SH-SY5Y (cell line): Measurements from ENCODE around the gene RBM14.

Experiments
- GATA2 ChIP-seq: IDR thresholded peaks from 2 replicates; pipeline ENCODE4 v1.6.1; 2011; ENCODE audit warnings: mild to moderate bottlenecking, low read depth, low read length
- GATA3 ChIP-seq: IDR thresholded peaks from 2 replicates; pipeline ENCODE4 v1.6.1; 2011; ENCODE audit warnings: low read depth, mild to moderate bottlenecking, low read length, moderate library complexity

RBM14 gene

DNA sequence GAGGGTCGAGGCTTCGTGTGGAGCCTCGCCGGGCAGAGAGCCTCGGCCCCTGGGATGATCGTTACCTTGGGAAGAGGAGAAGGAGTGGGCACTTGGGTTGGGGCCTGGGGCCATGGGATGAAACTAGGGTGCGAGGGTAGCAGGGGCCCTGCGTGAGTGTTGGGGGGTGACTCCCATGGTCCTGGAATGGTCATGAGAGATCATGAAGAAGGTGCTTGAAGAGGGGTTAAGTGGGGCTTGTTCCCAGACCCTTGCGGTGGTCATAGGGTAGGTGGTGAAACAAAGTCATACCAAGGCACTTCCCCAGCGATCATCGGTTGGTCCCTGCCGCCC, 23.2 kb upstream of the RBM14 start:
- TF ChIP-seq GATA2 = no peak
- TF ChIP-seq GATA3 = no peak

DNA sequence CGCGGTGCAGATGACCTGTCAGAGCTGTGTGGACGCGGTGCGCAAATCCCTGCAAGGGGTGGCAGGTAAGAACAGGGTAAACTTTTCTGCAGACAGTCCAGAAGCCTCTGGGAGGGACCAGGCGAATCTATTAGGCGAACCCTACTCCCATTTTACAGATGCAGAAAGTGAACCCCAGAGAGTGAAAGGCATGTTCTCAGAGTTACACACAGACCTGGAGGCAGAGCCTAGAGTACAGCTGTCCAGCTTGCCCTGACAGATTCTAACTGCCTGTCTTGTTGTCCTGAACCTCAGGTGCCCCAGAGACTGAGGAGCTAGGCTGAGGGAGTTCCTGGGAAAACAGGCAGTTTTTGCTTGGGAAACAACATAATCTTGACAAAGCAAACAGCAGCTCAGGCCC, 22.8 kb upstream of the RBM14 start:
- TF ChIP-seq GATA2 (no peak), GATA3 (no peak)

DNA sequence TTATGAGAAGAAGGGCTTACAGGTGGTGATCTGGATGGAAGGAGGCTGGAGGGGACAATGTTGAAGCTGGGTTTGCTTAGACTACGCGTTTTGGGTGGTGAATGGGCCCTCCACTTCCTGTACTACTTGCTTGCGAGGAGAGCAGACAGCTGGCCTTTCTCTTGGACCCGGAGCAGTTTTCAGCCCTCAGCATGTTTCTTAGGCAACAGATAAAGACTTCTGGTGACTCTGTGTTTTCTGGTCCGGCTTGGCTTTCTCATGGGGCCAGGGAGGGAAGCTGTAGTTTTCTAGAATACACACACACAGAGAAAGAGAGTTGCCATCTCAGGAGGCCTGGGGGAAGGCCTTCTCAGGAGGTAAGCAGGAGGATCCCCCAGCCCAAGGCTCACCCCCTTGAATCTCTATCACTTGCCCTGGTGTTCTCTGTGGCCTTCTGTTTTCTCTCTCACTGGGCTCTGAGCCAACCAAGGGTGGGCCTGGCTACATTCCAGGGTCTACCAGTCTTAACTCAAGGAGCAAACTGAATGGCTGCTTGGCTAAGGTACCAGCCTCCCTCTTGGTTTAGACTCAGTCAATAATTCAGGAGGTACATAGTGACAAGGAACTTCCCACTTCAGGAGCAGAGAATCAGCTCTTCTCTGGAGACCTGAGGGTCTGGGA, 21.1 kb upstream of the RBM14 start:
- TF ChIP-seq GATA3 (no peak), GATA2 (no peak)

DNA sequence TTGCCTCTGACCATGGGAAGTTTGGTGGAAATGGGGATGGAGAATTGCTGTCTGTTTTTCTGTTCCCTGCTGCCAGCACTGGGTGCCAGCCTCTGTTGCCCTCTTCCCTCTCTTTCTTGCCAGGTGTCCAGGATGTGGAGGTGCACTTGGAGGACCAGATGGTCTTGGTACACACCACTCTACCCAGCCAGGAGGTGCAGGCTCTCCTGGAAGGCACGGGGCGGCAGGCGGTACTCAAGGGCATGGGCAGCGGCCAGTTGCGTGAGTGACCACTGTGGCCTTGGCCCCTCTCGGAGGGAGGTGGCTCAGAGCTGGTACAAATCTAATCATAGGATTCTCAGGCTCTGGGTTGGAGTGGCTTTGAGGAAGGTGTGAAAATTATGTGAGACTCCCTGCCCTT, 17.4 kb upstream of the RBM14 start:
- TF ChIP-seq GATA3 = no peak
- TF ChIP-seq GATA2 = no peak

DNA sequence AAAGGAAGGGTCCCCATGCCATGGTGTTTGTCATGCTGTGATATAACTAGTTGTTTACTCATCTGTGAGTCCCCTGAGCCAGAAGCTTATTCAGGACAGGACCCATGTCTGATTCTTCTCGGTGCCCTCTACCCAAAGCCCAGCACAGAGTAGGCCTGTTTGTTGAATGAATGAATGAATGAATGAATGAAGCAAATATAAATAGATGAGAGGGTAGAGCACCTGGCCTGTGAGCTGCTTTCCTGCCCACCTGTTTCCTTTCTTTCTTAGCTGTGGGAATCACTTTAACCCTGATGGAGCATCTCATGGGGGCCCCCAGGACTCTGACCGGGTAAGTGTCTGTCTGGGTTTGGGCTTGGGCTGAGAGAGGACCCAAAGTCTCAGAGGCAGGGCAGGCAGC, 16.2 kb upstream of the RBM14 start:
- no peak for TF ChIP-seq GATA2
- no peak for TF ChIP-seq GATA3

DNA sequence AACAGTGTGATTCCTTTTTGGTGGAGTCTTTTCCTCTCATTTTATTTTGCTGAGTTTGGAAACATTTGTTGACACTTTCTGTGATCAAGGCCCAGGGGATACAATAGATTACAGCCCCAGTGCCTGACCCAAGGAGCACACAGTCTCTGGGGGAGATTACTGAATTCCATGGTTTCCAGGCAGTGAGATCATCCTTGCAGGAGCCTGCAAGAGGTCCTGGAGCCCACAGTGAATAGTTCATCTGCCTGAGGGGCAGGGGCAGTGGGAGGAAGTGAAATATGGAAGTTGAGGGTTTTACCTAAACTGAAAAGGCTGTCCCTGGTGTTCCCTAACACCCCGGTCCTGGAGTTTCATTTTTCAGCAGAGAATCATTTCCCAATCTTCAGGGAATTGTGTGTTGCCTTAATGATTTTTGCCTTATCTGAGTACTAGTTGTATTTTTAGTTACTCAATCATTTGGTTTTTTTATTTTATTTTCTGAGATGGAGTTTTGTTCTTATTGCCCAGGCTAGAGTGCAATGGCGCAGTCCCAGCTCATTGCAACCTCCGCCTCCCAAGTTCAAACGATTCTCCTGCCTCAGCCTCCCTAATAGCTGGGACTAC, 15.7 kb upstream of the RBM14 start:
- TF ChIP-seq GATA3 = no peak
- TF ChIP-seq GATA2 = no peak

DNA sequence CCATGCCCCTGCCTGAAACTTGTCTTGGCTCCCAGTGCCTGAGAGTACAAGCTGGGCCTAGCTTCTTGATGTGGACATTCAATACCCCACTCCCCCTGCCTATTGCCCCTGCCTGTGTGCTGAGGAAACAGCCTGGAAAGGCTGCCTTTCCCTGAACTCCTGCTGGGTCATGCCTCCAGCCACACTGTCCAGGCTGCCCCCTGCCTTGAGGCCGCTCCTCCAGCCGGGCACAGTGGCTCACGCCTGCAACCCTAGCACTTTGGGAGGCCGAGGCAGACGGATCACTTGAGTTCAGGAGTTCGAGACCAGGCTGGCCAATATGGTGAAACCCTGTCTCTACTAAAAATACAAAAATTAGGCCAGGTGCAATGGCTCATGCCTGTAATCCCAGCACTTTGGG, 13.4 kb upstream of the RBM14 start:
- TF ChIP-seq GATA2 (no peak), GATA3 (no peak)

DNA sequence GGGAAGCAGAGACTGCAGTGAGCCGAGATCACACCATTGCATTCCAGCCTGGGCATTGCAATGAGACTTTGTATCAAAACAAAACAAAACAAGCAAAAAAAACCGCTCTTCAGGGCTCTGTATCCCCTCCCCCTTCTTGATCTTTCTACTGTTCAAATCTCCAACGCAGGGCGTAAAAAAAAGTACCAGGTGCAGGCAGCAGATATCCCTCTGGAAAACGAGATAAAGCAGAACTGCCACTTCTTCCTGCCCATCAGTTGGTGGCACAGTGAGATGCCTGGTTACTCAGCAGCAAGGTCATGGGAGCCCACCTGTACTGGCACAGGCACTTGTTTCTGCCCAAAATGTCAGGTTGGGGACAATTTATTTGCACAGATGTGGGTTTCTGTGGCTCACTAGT, 12.3 kb upstream of the RBM14 start:
- no peak for TF ChIP-seq GATA3
- TF ChIP-seq GATA2 = no peak

DNA sequence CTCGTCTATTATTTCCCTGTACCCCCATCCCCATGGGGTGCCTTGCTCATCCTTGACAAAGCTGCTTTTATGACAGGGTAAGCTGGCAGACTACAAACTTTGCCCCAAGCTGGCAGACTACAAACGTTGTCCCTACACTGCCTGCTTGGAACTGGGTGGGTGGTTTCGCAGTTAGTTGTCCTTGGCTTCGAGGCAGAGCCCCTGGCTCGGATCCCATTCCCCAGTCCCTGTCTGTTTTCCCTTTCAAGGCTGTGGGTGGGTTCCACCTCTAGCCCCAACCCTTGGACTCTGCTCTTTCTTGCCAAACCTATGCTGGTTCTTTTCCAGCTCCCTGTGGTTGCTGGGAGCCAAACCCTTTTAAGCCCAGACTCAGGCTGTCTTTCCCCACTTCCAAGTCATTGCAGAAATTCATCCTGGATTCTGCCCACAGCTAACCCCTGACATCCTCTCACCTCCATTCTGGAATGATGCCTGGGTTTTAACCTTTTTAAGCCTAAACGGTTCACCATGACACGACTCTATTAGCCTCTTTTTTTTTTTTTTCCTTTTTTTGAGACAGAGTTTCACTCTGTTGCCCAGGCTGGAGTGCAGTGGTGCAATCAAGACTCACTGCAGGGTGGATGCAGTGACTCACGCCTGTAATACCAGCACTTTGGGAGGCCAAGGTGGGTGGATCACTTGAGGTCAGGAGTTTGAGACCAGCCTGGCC, 9.2 kb upstream of the RBM14 start:
- no peak for TF ChIP-seq GATA2
- TF ChIP-seq GATA3 = no peak

DNA sequence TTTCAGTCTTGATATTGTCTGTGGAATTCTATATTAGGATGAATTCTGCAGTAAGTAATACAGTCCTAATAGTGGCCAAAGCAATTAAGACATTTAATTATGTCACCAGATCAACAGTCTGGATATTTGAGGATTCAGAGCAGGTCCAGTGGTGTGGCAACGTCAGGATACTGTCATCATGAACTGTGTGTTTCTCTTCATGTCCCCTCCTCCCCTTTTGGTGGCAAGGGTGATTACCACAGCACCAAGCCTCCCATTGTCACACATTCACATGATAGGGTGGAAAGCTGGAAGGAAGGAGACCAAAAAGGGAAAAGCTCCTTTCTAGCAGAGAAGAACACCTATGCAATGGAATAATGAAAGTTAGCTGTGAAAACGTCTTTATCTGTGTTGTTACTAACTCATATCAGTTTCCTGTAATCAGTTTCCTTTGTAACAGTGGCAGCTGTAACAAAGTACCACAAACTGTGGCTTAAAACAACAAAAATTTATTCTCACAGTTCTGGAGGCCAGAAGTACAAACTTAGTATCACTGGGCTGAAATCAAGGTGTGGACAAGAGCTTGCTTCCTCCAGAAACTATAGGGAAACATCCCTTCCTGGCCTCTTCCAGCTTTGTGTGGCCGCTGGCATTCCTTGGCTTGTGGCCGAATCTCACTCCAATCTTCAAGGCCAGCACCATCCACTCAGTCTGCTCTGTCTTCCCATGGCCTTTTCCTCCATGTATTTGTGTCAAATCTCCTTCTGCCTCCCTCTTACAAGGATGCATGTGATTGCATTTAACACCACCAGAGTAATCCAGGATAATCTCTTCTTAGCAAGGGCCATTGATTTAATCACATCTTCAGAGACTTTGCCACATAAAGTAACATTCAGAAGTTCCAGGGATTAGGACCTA, 6.5 kb upstream of the RBM14 start:
- TF ChIP-seq GATA2 = no peak
- TF ChIP-seq GATA3 = no peak

DNA sequence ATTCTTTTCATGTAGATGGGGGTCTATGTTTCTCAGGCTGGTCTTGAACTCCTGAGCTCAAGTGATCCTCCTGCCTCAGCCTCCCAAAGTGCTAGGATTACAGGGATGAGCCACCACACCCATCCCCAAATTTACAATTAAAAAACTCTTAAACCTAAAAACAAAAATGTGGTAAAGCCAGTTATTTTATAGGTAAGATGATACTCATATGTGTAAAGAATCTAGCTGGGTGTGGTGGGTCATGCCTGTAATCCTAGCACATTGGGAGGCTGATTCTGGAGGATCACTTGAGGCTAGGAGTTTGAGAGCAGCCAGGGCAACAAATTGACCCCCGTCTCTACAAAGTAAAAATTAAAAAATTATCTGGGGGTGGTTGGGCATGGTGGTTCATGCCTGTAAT, 4.0 kb upstream of the RBM14 start:
- no peak for TF ChIP-seq GATA3
- TF ChIP-seq GATA2 = no peak

DNA sequence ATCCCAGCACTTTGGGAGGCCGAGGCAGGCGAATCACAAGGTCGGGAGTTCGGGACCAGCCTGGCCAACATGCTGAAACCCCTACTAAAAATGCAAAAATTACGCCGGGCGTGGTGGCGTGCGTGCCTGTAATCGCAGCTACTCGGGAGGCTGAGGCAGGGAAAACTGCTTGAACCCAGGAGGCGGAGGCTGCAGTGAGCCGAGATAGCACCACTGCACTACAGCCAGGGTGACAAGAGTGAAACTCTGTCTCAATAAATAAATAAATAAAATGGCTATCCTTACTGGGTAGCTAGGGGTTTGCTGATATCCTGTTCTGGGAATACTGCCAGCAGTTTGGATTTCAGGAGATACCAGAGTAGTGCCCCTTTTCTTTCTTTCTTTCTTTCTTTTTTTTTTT, 2.4 kb upstream of the RBM14 start:
- TF ChIP-seq GATA3 (no peak), GATA2 (no peak)

DNA sequence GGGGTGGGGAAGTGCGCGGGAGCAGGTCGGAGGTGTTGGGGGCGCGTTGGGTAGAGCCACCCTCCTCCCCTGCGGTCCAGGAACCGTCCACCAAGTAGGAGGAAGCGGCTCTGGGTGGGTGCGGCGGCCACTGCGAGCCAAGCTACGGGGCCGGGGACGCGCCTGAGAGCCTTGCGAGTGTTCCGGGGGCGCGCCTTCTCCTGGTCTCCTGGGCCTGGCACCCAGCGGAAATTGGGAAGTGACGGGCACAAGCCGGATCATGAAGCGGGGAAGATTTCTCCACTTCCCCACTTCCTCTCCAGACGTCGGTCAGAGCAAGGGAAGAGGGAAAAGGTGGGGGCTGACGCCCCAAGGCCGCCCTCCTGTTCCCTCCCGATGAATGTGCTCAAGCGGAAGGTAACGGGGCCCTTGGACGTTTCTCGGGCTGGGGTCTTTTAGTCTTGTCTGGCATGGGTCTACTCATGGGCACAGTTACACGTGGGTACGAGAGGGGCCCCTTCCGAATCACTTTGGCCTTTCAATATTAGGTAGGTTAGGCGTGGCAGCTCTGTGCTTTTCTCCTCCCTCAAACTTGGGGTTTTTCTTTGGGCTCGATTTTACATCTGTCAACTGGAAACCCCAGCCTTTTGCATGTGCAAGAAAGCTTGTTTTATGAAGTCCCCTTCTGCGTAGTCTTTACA, 865 bp downstream of the RBM14 start:
- TF ChIP-seq GATA2 = no peak
- TF ChIP-seq GATA3 = no peak

DNA sequence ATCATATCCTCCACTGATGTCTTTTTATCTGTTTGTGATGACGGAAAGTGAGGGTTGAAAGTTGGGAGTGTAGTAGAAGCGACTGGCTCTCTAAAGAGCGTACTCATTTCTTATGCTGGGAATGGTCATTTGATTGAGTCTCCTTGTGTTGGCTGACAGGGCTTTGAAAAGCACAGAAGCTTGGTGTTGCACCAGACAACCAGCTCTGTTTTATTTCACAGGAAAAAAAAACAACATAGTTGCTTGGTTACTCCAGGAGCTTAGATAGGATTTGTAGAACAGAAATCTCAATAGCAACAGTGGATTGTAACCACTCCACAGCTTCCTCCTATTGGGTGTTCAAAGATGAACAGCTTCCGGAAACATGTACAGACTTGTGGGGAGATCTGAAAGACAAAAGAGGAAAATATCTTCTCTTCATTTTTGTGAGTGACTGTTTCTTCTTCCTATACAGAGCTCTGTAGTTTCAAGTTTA, 2.7 kb downstream of the RBM14 start:
- no peak for TF ChIP-seq GATA3
- no peak for TF ChIP-seq GATA2

DNA sequence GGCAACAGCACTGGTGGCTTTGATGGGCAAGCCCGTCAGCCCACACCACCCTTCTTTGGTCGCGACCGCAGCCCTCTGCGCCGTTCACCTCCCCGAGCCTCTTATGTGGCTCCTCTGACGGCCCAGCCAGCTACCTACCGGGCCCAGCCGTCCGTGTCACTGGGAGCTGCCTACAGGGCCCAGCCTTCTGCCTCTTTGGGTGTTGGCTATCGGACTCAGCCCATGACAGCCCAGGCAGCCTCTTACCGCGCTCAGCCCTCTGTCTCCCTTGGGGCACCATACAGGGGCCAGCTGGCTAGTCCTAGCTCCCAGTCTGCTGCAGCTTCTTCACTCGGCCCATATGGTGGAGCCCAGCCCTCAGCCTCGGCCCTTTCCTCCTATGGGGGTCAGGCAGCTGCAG, 8.0 kb downstream of the RBM14 start:
- TF ChIP-seq GATA2 (no peak), GATA3 (no peak)
